NAMALWA (cell line): ENCODE data around the gene SYVN1.
"Not testable (repeated sequence)": the region's sequence is repeated elsewhere in the genome, so short reads cannot be mapped to it uniquely, and the experiment has no call there.

Source experiments
- DNase-seq: peaks from one replicate; pipeline ENCODE4 v3.0.0-alpha.2; 2015; ENCODE audit warnings: low spot score

The SYVN1 gene

DNA sequence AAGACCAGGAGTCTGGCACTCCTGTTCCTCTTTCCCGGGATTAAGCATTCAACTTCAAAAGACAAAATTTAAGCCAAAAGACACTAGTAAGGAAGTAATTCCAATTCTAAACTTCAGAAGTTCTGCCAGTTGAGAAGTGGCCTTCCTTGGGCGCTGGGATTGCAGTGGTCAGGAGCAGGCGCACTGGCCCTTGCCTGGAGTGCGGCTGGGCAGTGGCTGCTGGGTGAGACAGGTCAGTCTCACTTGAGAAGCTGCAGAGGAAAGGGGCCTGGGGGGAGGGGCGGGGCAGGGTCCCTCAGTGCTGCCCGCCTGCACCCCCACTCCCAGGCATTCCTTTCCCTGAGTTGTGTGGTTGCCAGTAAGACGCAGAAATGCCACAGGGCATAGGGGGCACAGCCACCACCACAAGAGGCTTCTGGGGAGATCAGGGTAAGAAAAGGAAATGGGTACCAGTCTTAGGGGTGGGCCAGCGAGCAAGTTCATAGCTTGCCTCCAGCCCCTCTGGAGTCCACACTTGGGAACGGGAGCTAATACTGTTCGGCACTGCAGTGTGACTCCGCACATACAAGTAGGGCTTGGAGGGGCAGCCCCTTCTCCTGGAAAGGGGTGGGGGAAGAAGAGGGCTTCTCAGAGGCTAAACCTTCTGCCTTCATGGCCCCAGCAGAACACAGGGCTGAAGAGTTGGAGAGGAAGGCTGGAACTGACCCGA lies 6.7 kb downstream of the SYVN1 start:
- DNase-seq, result no peak

GRCh38 chr11:65126624-65127274 lies 7.6 kb downstream of the SYVN1 start:
- DNase-seq, result no peak

DNA sequence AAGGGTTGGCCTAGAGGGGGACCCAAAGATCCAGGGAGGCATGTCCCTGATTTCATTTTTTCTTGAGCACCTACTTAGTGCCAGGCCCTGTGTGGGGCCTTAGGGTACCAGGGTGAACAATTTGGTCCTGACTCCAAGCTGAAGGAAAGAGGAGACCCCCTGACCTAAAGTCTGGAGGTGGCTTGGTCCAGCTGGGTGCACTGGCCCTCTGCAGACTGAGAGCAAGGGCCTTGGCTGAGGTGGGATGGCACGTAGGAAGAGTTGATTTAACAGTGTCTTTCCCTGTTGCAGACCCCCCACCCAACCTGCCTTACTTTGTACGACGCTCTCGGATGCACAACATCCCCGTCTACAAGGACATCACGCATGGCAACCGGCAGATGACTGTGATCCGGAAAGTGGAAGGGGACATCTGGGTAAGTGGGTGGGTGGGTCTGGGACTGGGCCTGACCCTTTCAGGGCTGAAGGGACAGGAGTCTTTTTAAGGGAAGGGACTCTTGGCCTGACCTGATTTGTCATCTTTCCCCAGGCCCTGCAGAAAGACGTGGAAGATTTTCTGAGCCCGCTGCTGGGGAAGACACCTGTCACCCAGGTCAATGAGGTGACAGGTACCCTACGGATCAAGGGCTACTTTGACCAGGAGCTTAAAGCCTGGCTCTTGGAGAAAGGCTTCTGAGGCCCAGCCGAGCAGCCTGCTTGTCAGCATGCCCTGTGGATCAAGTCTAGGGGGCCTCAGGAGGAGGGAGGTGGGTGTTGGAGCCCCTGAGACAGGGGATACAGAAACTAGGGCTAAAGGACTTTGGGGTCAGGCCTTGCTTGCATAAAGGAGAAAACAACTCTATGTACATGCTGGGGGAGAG lies 8.9 kb downstream of the SYVN1 start:
- no peak for DNase-seq

GRCh38 chr11:65124480-65125196 lies 9.7 kb downstream of the SYVN1 start:
- DNase-seq, result no peak

- peak; percentile 98 for DNase-seq
Observed at GRCh38 chr11:65121865-65122696, 12.2 kb downstream of the SYVN1 start, which contains the start of the genes FAU and MRPL49. Gene FAU (minus strand): TSS chr11:65122134. CDS start chr11:65121813, 321 bp downstream. Gene MRPL49 (plus strand): TSS chr11:65122321. CDS start chr11:65122347, 26 bp downstream.

GRCh38 chr11:65121447-65121864 lies 12.9 kb downstream of the SYVN1 start:
- peak; percentile 45 for DNase-seq

GRCh38 chr11:65120831-65121230 lies 13.5 kb downstream of the SYVN1 start:
- no peak for DNase-seq

DNA sequence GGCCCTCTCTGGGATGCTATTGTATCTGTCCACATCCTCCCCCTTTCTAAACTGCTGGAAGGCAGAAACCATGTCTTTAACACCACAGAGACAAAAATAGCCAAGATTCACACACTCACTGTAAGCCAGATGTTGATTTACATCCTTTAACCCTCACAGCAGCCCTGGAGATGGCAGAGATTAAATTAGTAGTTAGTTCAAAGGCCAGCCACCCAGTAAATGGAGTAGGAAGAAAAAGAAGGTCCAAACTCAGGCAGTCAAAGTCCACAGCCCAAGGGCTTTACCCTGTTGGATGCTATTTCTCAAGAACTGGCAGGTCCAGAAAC lies 14.7 kb downstream of the SYVN1 start:
- peak; percentile 50 for DNase-seq

- DNase-seq, result not testable (repeated sequence)
Observed at GRCh38 chr11:65118891-65119669, 15.2 kb downstream of the SYVN1 start.

DNA sequence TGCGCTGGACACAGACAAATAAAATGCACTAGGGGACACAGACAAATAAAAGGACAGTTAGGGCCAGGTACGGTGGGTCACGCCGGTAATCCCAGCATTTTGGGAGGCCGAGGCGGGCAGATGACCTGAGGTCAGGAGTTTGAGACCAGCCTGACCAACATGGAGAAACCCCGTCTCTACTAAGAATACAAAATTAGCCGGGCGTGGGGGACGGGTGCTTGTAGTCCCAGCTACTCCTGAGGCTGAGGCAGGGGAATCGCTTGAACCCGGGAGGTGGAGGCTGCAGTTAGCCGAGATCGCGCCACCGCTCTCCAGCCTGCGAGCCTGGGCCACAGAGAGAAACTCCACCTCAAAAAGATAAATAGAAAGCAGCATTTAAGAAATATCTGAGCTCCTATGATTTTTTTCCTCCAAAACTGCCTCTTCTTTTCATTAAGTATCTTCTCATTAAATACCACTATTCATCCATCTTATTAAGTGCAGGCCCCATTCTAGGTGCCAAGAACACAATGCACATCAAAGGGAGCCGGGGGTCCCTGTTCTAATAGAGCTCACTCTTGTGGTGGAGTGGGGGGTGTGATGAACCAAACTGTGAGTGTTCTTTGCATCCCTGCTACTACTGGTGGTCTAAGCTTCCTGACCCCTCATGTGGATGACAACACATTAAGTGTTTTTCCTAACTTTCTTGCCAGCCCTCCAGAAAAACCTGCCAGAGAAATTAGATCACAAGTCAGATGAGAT lies 16.1 kb downstream of the SYVN1 start:
- no peak for DNase-seq

DNA sequence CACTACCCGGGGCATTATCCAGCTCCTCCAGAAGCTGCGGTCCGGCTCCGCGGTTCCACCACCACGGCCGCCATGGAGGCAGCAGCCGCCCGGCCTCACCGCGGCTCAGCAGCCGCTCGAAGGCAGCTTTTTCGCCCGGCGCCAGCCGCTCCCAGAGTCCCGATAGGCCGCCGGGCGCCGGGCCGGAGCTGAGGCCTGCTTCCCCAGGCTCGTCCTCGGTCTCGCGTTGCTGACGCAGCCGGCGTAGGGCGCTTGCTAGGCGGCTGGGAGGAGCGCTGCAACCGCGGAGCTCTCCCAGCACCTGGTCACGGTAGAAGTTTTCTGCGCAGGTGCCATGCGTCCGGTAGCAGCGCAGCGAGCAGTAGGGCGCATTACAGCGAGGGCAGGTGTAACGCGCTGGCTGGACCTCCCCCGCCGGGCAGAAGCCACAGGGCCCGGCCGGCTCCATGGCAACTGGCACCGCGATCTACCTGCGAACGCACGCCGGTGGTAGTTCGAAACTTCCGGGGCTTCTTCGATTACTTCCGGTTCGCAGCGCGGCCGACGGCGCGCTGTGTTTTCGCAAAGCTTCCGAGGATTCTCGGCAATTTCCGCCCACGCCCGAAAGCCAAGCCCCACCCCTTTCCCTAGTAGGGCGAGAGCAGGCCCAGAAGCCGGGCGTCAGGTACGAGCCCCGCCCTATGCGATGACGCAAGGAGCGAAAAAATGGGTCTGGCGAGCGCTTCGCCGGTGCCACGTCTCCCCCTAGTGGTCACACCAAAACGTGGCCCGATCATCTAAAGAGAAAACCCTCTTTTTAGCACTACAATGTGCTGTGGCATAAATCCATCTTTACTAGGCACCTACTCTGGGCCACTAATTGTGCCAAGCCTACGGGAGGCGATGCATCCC lies 16.9 kb downstream of the SYVN1 start, which contains the start of gene ZNHIT2:
ZNHIT2 (minus strand) TSS at position 496 of the 891 bp plus-strand sequence; CDS start at position 448, 48 bp downstream.
- DNase-seq, result peak; percentile 99

GRCh38 chr11:65116370-65117205 lies 17.7 kb downstream of the SYVN1 start:
- DNase-seq, result no peak

DNA sequence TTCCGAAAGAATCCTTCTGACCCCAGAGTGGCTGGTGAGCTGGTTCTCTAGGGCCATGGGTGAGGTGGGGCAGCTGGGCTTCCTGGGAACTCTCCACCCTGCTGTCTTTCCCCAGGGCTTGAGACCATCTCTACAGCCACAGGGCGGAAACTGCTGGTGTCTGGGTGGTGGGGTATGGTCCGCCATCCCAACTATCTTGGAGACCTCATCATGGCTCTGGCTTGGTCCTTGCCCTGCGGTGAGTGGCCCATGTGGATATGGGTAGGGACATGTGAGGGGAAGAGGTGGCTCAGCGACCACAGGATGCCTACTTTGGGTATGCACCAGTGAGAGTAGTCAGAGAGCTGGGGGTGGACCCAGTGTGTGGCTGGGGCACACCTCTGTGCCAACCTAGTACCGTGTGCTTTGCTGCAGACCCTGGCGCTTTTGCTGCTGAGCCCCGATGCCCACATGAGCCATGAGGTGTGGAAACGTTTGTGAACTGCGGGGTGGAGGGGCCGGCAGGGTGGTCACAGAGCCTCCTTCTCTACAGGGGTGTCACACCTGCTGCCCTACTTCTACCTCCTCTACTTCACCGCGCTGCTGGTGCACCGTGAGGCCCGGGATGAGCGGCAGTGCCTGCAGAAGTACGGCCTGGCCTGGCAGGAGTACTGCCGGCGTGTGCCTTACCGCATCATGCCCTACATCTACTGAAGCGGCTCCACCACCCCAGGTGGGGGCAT lies 18.8 kb downstream of the SYVN1 start:
- no peak for DNase-seq

DNA sequence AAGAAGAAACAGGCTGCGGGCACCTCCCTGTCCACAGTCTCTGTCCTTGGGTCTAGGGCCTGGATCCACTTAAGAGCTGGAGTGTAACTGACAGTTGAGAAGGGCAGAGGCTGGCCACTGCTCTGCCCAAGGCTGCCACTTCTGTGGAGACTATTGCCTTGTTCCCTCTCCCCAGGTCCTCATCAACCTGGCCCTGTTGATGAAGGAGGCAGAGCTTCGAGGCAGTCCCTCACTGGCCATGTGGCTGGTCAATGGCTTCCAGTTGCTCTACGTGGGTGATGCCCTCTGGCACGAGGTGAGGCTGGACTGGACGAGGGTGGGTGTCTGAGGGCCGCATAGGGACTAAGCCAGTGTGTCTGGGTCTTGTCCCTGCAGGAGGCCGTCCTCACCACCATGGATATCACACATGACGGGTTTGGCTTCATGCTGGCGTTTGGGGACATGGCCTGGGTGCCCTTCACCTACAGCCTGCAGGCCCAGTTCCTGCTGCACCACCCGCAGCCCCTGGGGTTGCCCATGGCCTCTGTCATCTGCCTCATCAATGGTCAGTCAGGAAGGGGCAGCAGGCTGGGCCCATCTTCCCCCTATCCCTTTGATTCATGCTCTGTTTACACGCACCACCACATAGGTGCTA lies 19.7 kb downstream of the SYVN1 start:
- DNase-seq, result no peak

GRCh38 chr11:65113839-65114238 lies 20.5 kb downstream of the SYVN1 start:
- DNase-seq, result no peak

DNA sequence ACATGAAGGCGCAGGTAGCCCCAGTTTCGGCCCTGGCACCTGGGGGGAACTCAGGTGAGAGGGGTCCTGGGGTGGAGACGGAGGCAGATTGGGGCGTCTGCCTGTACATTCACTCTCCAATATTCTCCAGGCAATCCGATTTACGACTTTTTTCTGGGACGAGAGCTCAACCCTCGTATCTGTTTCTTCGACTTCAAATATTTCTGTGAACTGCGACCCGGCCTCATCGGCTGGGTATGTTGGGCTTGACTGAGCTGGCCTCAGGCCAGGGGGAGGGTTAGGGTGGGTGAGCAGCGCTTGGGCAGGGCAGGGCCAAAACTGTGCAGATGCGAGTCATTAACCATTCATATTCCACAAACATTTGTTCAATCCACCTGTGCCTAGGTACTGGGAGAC lies 21.0 kb downstream of the SYVN1 start:
- DNase-seq, result peak; percentile 67
